K562 (cell line): ENCODE measurements around the gene FTH1. TPM values are rescaled to one million over a fixed set of nuclear protein-coding genes. Genes with fewer than 3 reads are reported as not detected.

Experiments
- BACH1 ChIP-seq: fragments of 200-800 bp; sonication (Bioruptor generic); IDR thresholded peaks from 2 replicates; pipeline ENCODE4 v1.6.1; 2016; ENCODE audit warnings: missing genetic modification characterization, missing compliant biosample characterization
- HMGN3 ChIP-seq: IDR thresholded peaks from 2 replicates; pipeline ENCODE4 v1.6.1; 2011; ENCODE audit warnings: borderline replicate concordance, low read depth, mild to moderate bottlenecking, mixed read lengths, low read length; ENCODE audit not compliant: insufficient read length; ENCODE audit errors: extremely low read depth
- HNRNPUL1 ChIP-seq: fragments of 200-400 bp; formaldehyde crosslinking; IDR thresholded peaks from 2 replicates; pipeline ENCODE4 v1.6.1; 2017; ENCODE audit warnings: low read length
- JUNB ChIP-seq: fragments of 450-650 bp; formaldehyde crosslinking; conservative IDR thresholded peaks from 2 replicates; pipeline ENCODE4 v1.4.0; 2020; ENCODE audit warnings: mild to moderate bottlenecking
- KLF6 ChIP-seq: fragments of 250-450 bp; sonication (Bioruptor Pico); IDR thresholded peaks from 2 replicates; pipeline ENCODE4 v1.4.0; 2020; ENCODE audit warnings: mild to moderate bottlenecking, moderate library complexity, borderline replicate concordance
- MXI1 ChIP-seq: IDR thresholded peaks from 2 replicates; pipeline ENCODE4 v1.6.1; 2011; ENCODE audit warnings: low read depth, mild to moderate bottlenecking, improper control_type of control experiment, low read length
- NCOA1 ChIP-seq: fragments of 450-650 bp; IDR thresholded peaks from 2 replicates; pipeline ENCODE4 v1.6.1; 2016; ENCODE audit warnings: low read depth
- NFIX ChIP-seq: fragments of 250-450 bp; sonication (Bioruptor Pico); IDR thresholded peaks from 2 replicates; pipeline ENCODE4 v1.4.0; 2020; ENCODE audit warnings: low read depth, mild to moderate bottlenecking, moderate library complexity
- RHOXF2B ChIP-seq: fragments of 250-450 bp; sonication (Bioruptor Pico); conservative IDR thresholded peaks from 2 replicates; pipeline ENCODE4 v1.5.1; 2021
- SP1 ChIP-seq: sonication (generic); formaldehyde crosslinking; IDR thresholded peaks from 2 replicates; pipeline ENCODE4 v1.8.1; 2022; ENCODE audit warnings: mild to moderate bottlenecking, missing genetic modification reagents
- TEAD1 ChIP-seq, 2 experiments: fragments of 450-650 bp in 1 of 2; sonication (generic) in 1 of 2; formaldehyde crosslinking; IDR thresholded peaks; 2 replicates each; pipeline versions ENCODE4 v1.4.0 to v1.8.0; 2020 to 2022; ENCODE audit warnings: mild to moderate bottlenecking in 2 of 2, missing genetic modification reagents in 1 of 2
- ZC3H4 ChIP-seq: sonication (generic); formaldehyde crosslinking; IDR thresholded peaks from 2 replicates; pipeline ENCODE4 v1.9.0; 2021; ENCODE audit warnings: missing genetic modification reagents, borderline replicate concordance
- ZNF507 ChIP-seq: conservative IDR thresholded peaks from 2 replicates; pipeline ENCODE4 v1.6.1; 2017; ENCODE audit warnings: missing genetic modification characterization, missing compliant biosample characterization
- ZNF551 ChIP-seq: fragments of 250-450 bp; sonication (Bioruptor Pico); IDR thresholded peaks from 2 replicates; pipeline ENCODE4 v1.5.0; 2021; ENCODE audit warnings: mild to moderate bottlenecking, moderate library complexity
- polyA plus RNA-seq, 8 experiments: library from polyadenylated mRNA; depleted of rRNA in 4 of 8; stranded (reverse) in 5 of 8; unstranded in 3 of 8; fragments of >200 nt; fragmentation: Nextera tagmentation in 2 of 8; fragmentation: Illumina TruSeq in 1 of 8; extraction: Ambion mirVana in 2 of 8; extraction: Trizol in 1 of 8; gene quantifications; 2 replicates each; pipeline versions ENCODE4 v1.2.1 to v1.2.3, GENCODE V29; 2011 to 2014; ENCODE audit warnings: inconsistent platforms in 1 of 8, missing spikeins in 1 of 8
- total RNA-seq, 7 experiments: library from RNA; depleted of rRNA in 6 of 7; stranded (reverse); fragments of >200 nt in 6 of 7; fragmentation: Illumina TruSeq in 2 of 7; extraction: Trizol in 2 of 7; gene quantifications; 2 replicates each; pipeline versions ENCODE4 v1.2.1 to v1.2.3, GENCODE V29; 2011 to 2021; ENCODE audit warnings: low replicate concordance in 1 of 7
- TF ChIP-seq, protein P1 (sequence below): sonication (generic); formaldehyde crosslinking; IDR thresholded peaks from 2 replicates; pipeline ENCODE4 v1.8.0; 2022; ENCODE audit warnings: mild to moderate bottlenecking, missing genetic modification reagents, borderline replicate concordance
- TF ChIP-seq, protein P2 (sequence below): fragments of 450-650 bp; conservative IDR thresholded peaks from 2 replicates; pipeline ENCODE4 v1.6.1; 2016; ENCODE audit warnings: missing genetic modification characterization, low read depth, mild to moderate bottlenecking, missing compliant biosample characterization, moderate library complexity
- TF ChIP-seq, protein P3 (sequence below): fragments of 250-450 bp; sonication (Bioruptor Pico); IDR thresholded peaks from 2 replicates; pipeline ENCODE4 v1.4.0; 2020; ENCODE audit warnings: mild to moderate bottlenecking, moderate library complexity
- TF ChIP-seq, protein P4 (sequence below), 2 experiments: IDR thresholded peaks; 2 replicates each; pipeline ENCODE4 v1.6.1; 2011; ENCODE audit warnings: borderline replicate concordance in 1 of 2, control low read depth in 1 of 2, low read depth in 1 of 2, low read length in 1 of 2, mild to moderate bottlenecking in 1 of 2, mixed read lengths in 1 of 2, moderate library complexity in 1 of 2; ENCODE audit not compliant: insufficient read depth in 1 of 2, insufficient read length in 1 of 2, poor library complexity in 1 of 2, severe bottlenecking in 1 of 2; ENCODE audit errors: extremely low read depth in 1 of 2

FTH1 gene
- total and polyA plus RNA-seq, 9 of the 15 experiments (the other 6 are each of a cell fraction or from before 2014, with no cell fraction given), result 370 to 3,146 (median 802) TPM

DNA sequence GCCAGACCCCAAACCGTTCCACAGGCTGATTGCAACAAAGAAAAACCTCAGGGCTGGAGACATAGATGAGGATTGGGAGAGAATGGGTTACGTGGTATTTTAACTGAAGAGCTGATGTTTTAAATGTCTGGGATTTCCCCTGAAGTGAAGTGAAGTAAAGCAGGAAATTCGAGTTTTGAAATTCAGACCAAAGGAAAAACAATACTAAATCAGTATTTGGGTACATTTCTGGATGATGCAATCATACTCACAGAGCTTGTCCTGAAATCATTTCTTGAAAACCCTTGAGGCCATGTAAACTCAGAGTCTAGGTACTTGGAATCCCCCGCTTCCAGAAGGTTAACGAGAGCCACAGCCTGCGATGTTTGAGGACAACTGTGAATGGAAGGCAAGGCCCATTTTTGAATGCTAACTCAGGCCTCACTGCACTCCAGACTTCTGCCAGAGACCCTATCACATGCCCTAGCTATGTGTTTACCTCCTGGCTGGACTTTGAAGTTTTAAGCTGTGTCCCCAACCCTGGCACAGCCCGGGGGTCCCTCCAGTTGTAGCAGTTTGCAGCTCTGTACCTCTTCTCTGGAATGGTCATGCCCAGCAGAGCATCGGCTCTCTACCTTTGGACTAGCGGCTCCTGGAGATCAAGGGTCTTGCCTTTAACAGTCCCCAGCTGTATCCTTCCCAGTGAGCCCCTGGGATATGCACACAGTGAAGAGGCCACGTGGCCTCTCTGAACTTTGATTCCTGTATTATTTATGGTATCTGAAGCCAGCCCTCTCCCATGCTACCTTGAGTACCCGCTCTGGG lies 5.4 kb upstream of the FTH1 start (continued):
- TF ChIP-seq BACH1 (tag) (no peak), SP1 (CRISPR knock-in tag) (peak; percentile 29; the same call in 1 of the 2 replicates), ZNF507 (tag) (no peak), NFIX (CRISPR knock-in tag) (no peak), HMGN3 (no peak), ZNF551 (CRISPR knock-in tag) (no peak), JUNB (CRISPR knock-in tag) (no peak), RHOXF2B (CRISPR knock-in tag) (no peak), TEAD1 (CRISPR knock-in tag; IDR thresholded peaks at IDR 0.05) (no peak), NCOA1 (no peak), HNRNPUL1 (no peak), KLF6 (CRISPR knock-in tag) (no peak), ZC3H4 (CRISPR knock-in tag) (no peak), MXI1 (no peak)
- TF ChIP-seq, protein P1, sequence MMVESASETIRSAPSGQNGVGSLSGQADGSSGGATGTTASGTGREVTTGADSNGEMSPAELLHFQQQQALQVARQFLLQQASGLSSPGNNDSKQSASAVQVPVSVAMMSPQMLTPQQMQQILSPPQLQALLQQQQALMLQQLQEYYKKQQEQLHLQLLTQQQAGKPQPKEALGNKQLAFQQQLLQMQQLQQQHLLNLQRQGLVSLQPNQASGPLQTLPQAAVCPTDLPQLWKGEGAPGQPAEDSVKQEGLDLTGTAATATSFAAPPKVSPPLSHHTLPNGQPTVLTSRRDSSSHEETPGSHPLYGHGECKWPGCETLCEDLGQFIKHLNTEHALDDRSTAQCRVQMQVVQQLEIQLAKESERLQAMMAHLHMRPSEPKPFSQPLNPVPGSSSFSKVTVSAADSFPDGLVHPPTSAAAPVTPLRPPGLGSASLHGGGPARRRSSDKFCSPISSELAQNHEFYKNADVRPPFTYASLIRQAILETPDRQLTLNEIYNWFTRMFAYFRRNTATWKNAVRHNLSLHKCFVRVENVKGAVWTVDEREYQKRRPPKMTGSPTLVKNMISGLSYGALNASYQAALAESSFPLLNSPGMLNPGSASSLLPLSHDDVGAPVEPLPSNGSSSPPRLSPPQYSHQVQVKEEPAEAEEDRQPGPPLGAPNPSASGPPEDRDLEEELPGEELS, result no peak
- TF ChIP-seq, protein P2, sequence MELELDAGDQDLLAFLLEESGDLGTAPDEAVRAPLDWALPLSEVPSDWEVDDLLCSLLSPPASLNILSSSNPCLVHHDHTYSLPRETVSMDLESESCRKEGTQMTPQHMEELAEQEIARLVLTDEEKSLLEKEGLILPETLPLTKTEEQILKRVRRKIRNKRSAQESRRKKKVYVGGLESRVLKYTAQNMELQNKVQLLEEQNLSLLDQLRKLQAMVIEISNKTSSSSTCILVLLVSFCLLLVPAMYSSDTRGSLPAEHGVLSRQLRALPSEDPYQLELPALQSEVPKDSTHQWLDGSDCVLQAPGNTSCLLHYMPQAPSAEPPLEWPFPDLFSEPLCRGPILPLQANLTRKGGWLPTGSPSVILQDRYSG (tag), result no peak; the same call in 1 of the 2 replicates
- TF ChIP-seq, protein P3, sequence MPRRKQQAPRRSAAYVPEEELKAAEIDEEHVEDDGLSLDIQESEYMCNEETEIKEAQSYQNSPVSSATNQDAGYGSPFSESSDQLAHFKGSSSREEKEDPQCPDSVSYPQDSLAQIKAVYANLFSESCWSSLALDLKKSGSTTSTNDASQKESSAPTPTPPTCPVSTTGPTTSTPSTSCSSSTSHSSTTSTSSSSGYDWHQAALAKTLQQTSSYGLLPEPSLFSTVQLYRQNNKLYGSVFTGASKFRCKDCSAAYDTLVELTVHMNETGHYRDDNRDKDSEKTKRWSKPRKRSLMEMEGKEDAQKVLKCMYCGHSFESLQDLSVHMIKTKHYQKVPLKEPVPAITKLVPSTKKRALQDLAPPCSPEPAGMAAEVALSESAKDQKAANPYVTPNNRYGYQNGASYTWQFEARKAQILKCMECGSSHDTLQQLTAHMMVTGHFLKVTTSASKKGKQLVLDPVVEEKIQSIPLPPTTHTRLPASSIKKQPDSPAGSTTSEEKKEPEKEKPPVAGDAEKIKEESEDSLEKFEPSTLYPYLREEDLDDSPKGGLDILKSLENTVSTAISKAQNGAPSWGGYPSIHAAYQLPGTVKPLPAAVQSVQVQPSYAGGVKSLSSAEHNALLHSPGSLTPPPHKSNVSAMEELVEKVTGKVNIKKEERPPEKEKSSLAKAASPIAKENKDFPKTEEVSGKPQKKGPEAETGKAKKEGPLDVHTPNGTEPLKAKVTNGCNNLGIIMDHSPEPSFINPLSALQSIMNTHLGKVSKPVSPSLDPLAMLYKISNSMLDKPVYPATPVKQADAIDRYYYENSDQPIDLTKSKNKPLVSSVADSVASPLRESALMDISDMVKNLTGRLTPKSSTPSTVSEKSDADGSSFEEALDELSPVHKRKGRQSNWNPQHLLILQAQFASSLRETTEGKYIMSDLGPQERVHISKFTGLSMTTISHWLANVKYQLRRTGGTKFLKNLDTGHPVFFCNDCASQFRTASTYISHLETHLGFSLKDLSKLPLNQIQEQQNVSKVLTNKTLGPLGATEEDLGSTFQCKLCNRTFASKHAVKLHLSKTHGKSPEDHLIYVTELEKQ (CRISPR knock-in tag), result no peak
- TF ChIP-seq, protein P4, sequence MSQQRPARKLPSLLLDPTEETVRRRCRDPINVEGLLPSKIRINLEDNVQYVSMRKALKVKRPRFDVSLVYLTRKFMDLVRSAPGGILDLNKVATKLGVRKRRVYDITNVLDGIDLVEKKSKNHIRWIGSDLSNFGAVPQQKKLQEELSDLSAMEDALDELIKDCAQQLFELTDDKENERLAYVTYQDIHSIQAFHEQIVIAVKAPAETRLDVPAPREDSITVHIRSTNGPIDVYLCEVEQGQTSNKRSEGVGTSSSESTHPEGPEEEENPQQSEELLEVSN (IDR thresholded peaks at IDR 0.05; ENCODE audit: borderline replicate concordance in 1 of 2, extremely low read depth in 1 of 2, insufficient read depth in 1 of 2, insufficient read length in 1 of 2, low read depth in 1 of 2, low read length in 1 of 2, poor library complexity in 1 of 2, severe bottlenecking in 1 of 2), result no peak
